HG03066 (cell line): ENCODE data around the gene IL17F.

Experiments used
- ATAC-seq: cut with Tn5 transposase; IDR thresholded peaks from one replicate; pipeline ENCODE4 v1.9.1; 2021; ENCODE audit warnings: low read depth; ENCODE audit not compliant: unreplicated experiment

The IL17F gene

DNA sequence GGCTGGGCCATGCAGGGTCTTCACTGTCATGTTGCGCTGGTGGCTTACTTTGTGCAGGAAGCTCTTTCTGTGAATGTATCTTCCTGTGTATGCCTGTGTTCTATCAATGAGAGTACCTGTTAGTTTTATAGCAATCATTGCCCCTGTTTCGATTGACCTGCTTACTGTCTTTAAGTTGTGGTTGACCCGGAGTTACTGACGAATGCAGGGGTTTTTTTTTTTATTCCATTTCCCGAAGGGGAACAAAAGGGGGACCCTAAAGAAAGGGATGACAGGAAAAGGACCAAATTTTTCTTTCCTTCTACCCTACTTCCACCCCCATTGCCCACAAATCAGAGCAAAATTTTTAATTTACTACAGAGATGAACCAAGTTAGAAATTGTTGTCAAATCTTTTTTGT lies at the start of gene IL17F:
Gene IL17F (minus strand): TSS at position 101 of the 400 bp plus-strand sequence. CDS start 71 bp downstream, at position 30.
- ATAC-seq: no peak

DNA sequence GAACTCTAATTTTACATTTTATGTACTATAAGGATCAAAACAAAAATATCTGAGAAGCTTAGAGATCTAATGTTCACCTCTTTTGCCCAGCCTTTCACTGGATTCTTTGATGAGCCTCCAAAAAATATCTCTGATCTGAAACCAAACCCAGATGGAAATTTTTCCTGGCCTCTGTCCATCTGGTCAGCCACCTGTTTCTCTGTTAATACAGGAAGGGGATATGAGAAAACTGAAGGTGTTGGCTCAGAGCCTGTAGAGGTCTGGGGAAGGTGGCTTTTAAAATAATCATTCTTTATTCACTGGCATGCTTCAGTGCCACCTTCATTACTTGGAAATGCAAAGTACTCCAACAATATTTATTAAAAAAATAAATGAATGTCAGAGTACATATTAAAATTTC lies 48.8 kb upstream of the IL17F start:
- ATAC-seq: no peak

DNA sequence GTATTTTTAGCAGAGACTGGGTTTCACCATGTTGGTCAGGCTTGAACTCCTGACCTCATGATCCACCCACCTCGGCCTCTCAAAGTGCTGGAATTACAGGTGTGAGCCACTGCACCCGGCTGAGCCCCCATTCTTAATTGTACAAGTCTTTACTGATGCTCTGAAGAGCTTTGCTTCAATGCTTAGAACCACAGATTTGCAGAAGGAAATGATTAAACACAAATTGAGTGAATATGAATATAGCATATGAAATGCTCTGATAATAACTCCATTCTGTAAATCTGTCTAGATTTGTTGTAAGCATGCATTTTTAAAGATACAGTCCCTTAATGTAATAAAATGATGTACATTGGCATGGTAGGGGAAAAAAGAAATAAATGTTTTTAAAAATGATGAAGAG lies 44.5 kb upstream of the IL17F start:
- ATAC-seq: no peak

DNA sequence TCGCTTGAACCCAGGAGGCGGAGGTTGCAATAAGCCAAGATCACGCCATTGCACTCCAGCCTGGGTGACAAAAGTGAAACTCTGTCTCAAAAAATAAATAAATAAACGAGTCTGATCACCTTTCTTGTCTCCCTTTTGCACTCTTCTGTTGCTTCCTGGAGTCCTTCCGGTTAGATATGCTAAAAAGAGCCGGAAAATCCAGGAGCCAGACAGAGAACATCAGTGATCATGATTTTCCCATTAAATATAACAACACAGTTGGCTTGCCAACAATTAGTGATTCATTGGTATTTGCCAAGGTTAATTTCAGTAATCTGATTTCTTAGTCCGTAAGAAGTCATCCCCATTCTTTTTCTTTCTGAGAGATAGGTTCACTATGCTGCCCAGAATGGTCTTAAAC lies 43.9 kb upstream of the IL17F start:
- no peak for ATAC-seq

DNA sequence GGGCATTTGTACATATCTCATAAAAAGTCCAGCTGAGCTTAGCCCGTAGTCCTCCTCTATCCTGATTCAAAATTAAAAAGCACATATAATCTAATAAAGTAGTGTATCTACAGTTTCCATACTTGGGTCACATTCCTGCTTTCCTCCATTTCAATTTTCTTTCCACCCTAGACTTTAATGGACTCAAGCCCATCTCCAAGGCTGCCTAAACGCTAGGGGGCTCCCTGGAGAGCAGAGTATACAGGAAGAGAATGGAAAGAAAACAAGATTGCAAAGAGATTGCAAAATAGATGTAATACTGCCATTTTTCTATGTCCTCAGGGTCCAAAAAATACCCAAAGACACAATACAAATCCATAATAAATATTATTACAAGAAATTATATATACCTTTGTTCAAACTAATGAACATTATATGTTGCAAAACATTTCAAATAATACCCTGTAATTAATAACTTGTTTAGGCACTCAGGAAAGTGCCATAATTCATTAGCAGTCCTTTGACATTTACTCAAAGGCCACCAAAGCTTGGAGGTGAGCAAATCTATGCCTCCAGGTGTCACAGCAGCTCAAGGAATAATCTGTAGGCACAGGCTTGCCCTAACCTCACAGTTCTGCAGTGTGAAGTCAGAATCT lies 42.6 kb upstream of the IL17F start:
- no peak for ATAC-seq

DNA sequence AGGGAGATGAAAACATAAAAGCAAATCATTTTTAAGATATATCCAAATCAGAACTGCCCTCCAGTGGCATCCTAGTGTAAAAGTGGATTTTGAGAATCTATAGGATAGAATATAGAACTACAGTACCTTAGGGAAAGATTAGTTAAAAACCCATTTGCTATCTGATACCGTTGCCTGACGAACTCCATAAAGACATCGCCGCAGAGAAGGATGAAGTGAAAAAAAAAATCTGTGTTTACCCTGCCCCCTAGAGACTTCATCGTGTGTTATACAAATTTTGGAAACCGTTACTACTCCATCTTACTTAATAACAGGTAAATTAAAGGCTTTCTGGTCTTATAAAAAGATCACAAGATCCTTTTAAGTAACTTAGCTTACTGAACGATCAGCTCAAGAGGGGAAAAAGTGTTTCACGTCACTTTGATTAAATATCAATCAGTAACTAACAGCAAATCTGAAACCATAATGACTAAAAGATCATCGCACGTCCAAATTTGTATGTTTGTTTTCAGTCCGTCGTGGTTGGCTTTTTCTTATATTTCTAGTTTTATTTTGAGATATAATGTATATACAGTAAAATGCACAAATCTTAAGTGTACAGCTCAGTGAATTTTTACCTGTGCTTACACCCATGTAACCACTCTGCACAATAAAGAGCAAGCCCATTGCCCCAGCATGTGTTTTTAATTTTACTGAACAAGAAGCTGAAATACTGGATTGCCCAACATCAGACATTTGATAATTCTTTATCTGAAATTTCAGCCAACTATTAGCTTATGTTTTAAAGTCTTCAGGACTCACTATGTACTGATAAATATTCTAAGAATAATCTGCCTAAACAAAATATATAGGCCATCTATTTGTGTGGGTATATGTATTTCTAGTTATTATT lies 41.1 kb upstream of the IL17F start:
- no peak for ATAC-seq

DNA sequence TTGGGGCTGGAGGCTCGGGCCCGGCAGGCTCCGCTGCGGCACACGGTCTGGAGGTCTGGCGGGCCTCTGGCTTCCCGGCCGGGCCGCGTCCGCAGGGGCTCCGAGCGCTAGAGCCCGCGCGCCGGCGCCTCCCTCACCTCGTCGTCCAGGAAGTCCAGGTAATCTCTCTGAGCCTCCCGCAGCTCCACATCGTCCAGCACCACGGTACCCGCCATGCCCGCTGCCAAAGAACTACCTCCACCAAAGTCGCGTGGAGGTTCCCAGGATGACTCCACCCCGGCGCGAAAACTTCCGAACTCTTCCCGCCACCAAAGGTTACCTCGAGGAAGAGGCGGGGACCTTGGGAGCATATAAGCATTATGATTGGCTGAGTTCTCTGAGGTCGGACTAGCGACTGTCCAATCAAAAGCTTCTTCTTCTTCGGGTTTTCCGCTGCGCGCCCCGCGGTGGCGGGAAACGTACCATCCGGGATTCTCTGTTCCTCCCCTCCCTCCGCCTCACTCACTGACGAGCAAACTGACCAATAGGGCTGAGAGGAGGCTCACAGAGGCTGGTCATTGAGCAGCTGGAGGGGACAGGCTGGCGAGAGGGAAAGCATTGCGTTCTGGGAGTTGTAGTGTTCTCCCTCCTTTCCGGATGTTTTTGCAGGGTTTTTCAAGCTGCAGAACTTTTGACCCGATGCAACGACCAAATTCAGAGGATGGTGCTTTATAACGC lies 40.3 kb upstream of the IL17F start, which contains the start of gene MCM3:
Gene MCM3 (minus strand): TSS at position 283 of the 717 bp plus-strand sequence. CDS start 68 bp downstream, at position 215.
- peak; percentile 96 for ATAC-seq

DNA sequence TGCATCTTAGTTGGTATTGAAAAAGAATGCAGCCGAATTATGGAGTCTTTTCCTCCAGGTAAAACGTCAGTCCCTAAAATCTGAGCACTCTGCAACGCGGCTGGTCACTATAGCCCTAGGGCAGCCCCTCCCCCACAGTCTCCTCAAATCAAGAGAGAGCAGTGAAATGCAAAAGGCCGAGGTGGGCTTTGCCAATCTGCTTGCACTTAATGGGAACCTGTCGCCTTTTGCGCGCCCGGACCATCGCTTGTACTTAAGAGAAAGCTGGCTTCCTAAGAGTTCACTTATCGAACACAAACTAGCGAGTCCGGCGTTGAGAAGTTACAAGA lies 39.8 kb upstream of the IL17F start:
- no peak for ATAC-seq

DNA sequence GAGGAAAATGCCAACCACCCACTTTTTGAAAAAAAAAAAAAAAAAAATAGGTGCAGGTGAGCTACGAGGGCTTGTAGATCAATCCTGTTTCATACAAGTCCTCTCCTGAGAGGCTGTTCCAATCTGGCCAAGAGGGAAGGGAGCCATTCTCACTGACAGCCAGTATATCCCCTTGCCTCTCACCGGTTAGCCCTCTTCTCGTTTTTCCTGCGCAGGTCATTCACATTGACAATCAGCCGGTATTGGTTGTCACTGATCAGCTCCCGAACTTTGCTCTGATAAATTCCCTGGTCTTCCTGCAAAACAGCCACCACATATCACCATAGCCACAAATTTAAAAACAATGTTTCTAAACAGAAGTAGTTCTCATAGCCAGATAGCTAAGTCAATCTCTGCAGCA lies 38.8 kb upstream of the IL17F start:
- no peak for ATAC-seq

DNA sequence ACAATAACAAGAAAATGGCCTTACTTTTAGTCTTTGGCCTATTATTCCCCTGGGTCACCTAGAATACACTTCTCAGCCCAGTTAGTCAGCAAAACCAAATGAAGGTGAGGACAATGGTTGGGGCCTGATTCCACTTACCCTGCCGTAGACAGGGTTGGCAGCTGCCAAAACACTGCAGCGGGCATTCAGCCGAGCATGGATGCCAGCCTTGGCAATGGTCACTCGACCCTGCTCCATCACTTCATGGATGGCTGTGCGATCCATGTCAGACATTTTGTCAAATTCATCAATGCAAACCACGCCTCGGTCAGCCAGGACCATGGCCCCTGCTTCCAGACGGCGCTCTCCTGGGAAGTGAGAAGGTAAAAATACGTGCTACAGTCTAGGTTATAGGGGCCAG lies 31.8 kb upstream of the IL17F start:
- ATAC-seq: no peak

DNA sequence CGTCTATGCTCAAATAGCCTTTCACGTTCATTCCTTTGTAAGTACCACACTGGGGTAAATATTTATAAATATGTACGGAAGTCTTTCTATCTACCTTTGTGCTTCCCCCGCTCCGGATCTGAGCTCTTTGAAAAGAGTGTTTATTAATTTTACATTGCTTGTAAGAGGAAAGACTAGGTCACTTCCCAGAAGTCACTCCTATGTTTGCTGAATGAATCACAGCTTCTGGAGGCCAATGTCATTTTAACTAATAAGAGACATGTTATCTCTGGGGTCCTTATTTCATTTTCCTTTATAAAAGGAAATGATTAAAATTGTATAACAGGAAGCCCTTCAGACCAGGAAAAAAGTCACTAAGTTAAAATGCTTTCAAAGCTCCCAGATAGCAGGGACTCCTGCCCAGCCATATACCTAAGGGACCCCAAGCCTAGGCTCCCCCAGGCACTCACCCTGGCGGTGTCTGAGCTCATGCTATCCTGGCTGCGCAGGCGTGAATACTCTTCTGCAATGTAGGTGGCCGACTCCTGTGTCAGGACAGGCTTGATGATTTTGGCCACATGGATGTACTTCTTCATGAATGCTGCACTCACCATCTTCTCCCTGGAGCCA lies 27.7 kb upstream of the IL17F start:
- no peak for ATAC-seq

DNA sequence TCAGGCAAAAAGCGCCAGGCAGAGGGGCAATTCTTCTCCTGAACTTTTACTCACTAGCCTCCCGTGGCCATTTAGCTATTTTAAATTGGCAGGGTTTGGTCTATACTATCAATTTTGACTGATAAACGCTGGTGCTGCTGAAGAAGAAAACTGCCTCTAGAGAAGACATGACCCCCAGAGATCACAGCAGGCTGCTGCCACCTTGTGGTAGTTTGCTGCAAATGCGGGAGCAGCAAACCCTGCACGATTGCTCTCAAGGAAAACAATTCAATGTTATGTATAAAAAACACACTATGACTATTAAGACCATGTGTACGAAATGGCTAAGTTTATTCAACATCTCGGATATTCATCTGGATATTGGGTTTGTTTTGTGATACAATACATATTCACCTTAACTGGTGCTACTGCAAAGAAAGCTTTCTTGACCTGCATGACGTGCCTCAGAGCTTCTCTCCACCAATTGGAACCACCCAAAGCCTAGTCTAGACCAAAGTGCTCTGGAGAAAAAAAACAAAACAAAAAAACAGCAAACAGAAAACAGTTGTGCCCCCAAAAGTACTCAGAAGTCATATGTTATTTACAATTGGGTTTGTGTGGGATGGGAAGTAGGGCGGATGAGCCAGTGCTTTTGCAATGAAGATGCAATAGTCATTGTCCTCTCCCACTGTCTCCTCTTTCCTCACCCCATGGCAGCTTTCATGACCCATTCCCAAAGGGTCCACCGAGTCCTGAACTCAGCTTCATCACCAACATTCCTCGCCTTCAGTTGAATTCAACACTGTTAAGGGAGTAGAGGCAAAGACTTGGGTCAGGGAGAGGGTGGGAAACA lies 19.6 kb upstream of the IL17F start:
- peak; percentile 63 for ATAC-seq

DNA sequence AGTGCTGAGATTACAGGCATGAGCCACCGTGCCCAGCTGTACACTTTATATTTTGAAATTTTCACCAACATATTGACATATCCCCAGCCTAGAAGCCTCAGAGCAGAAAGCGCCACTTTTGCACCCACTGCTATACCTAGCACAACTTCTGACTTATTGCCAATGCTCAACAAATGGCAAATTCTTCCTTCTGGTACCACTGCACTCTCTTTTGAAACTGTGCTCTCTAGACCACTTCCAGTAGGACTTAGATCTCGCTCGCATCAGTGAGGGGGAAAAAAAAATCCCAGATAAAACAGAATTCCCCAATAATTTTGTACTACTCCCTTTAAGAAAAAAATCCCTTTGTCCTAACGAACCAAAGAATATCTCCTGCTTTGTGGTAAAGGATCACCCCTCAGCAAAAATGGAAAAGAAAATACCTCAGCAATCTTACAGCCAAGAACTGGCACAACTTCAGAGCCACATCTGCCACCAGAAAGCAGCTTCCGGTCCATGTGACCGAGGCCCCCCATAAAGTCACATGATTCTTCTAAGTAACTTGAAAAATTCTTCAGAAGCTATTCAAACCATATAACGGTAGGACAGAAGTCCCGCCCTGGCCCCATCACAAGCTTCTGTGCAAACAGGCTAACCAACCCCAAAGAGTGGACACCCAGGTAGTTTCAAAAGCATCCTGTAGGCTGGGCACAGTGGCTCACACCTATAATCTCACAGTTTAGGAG lies 18.5 kb upstream of the IL17F start:
- ATAC-seq: no peak

DNA sequence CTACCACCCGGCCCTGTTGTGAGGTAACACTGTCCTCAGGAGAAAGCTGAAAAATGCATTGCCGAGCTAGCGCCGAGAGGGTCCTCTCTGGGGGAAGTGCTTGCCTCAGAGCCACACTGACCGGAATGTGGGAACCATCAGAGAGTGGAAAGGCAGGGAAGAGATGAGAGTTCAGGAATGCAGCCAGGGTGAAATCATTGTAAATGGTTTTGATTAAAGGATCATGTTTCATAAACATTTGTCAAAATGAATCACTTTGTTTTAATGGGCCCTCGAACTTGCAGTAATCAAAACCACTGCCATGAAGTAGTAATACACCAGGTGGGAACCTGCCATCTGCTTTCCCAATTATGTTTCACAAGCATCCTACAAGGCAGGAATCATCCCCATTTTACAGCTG lies 16.9 kb upstream of the IL17F start:
- no peak for ATAC-seq

DNA sequence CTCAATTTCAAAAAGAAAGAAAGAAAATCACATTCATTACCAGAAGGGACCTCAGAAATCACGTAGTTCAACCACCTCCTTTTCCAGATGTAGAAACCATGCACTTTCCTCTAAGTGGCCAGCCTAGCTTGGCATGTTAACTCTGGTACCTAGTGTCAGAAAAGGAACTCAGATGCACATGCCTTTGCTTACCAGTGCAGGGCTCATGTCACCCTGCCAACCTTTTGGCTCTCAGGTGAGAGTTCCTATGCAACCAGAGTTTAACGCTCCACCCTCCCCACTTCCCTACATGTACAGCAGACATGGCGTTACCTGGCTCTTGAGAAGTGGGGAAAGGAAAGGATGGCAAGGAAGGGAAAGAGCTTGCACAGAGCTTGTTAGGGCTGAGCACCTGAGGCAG lies 16.3 kb upstream of the IL17F start:
- ATAC-seq: no peak

DNA sequence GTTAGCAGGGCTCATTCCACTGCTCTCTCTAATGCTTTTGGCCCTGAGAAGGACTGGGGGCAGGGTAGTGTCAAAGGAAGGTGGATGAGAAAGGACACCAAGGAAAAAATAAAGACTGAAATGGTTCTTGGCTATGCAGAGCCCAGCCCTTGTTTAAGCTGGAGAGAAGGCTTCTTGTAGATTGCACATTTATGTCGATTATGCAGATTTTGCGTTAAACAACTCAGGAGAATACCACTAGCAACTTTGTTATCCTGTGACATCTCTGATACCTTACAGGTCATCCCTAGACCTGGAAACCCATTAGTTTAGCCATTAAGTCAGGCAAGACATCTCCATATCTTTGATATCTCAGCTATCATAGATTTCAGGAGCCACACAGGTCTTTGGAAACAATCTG lies 11.1 kb upstream of the IL17F start:
- no peak for ATAC-seq

DNA sequence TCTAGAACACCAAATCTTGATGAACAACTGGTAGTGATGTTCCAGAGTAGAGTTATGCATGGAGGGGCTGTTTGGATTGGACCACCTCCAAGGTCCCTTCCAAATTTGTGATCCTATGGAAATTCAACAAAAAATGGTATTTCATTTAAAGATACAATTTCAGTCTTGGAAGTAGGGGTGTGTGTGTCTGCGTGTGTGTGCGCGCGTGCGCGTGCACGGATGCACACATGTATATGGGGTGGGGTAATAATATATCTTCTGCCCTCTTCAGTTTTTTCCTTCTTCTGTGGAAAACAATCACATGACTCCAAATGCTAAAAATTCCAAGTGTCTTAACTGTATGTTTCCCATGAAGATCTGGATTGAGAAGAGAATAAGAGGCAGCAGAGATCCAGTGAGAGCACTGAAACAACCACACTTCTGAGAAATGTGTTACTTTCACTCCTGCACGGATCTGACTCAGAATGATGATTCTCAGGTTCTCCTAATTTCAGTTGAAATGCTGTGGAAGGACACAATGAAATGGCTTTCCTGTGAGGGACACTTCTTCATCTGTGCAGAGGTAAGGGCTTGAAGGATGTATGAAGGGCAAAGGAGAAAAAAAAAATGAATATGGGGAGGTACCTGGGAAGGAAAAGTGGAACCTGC lies 10.6 kb upstream of the IL17F start:
- ATAC-seq: no peak

DNA sequence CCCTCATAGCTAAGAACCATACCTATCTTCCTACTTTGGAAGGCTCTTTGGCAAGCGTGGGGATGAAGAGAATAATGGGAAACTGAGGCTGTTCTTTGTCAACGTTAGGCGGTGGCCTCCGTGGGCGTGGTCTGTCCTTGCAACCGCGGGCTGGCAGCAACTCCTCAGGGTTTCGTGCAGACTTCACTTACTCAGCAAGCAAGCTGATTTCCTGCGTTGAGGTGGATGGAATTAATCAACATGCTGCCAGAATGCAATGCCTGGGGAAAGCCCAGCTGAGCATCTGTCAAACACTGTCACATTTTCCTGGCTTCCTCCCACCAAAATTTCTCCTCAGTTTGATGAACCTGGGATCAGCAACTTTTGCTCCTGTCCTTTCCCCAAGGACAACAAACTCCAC lies 9.2 kb upstream of the IL17F start:
- ATAC-seq: no peak

DNA sequence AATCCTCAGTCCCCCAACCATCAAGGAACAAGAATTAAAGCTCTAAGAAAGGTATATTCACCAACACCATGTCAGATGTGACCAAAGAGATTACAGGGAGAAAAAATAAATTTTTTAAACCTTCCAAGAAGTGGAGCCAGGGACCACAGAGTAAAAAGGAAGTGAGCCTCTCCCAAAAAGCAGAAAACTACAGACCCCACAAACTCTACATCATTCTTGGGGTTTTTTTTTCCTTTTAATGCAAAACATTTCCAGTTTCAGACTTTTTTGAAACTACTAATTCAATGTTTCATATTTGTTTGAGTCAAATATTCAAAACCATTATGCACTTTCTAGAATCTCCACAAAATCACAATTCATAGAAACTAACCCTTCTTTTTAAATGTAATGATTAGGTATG lies 6.8 kb upstream of the IL17F start:
- no peak for ATAC-seq
